ENCODE data around the gene NBAS.

The NBAS gene

GRCh38 chr2:15498554-15498953, 62.6 kb downstream of the NBAS start:
- Histone ChIP-seq H4K91ac (ENCODE audit: low read length) (no peak overlapping the region), H3K18ac (ENCODE audit: low read depth in 1 of 2, low read length in 2 of 2) (no peak overlapping the region), H3K4ac (ENCODE audit: low read depth in 1 of 2, low read length in 2 of 2) (no peak overlapping the region), H3K9ac (ENCODE audit: low read length) (no peak overlapping the region), H2BK12ac (ENCODE audit: low read length in 2 of 2) (no peak overlapping the region), H3K23ac (ENCODE audit: low read length in 2 of 2) (no peak overlapping the region), H3K79me1 (replicated peaks; ENCODE audit: low read length, poor library complexity, severe bottlenecking) (peaks cover 13% of the 10 kb centered on the region), H3K36me3 (ENCODE audit: control insufficient read depth in 1 of 2, insufficient read depth in 2 of 2, low read depth in 1 of 2, low read length in 2 of 2) (peaks cover 4 to 44% of the 10 kb centered on the region in 2 experiments), H3K14ac (ENCODE audit: low read length in 2 of 2) (no peak overlapping the region), H3K27ac (ENCODE audit: low read length, poor library complexity, severe bottlenecking) (no peak overlapping the region), H2AK5ac (ENCODE audit: low read length, severe bottlenecking) (no peak overlapping the region), H3K9me3 (ENCODE audit: control insufficient read depth, low read length) (no peaks in the 10 kb centered on the region), H3K4me3 (ENCODE audit: insufficient read depth in 1 of 2, low read depth in 1 of 2, low read length in 2 of 2) (no peak overlapping the region), H2BK15ac (ENCODE audit: low read depth, poor library complexity, severe bottlenecking) (no peak overlapping the region), H3K4me2 (ENCODE audit: low read length, poor library complexity, severe bottlenecking) (no peak overlapping the region), H3K27me3 (ENCODE audit: control insufficient read depth in 1 of 2, insufficient read depth in 1 of 2, low read length in 2 of 2) (no peaks in the 10 kb centered on the region), H2BK5ac (ENCODE audit: low read depth, low read length, poor library complexity, severe bottlenecking) (no peak overlapping the region), H2BK120ac (ENCODE audit: low read depth, low read length) (no peak overlapping the region), H3K4me1 (ENCODE audit: control insufficient read depth, insufficient read depth, low read depth, low read length) (no peaks in the 10 kb centered on the region), H4K8ac (ENCODE audit: low read length) (no peak overlapping the region), H2AFZ (ENCODE audit: low read depth, low read length) (no peak overlapping the region)
- WGBS = 100% methylated on average over 6 of the region's 6 CpGs
- no peak for DNase-seq

GRCh38 chr2:15494877-15495276, 66.3 kb downstream of the NBAS start:
- H4K91ac ChIP-seq (ENCODE audit: low read length) = no peak overlapping the region
- H3K4ac ChIP-seq (ENCODE audit: low read depth in 1 of 2, low read length in 2 of 2) = no peak overlapping the region
- H3K9me3 ChIP-seq (ENCODE audit: control insufficient read depth, low read length) = no peaks in the 10 kb centered on the region
- H2BK120ac ChIP-seq (ENCODE audit: low read depth, low read length) = no peak overlapping the region
- no peak overlapping the region for H3K27ac ChIP-seq (ENCODE audit: low read length, poor library complexity, severe bottlenecking)
- no peaks in the 10 kb centered on the region for H3K27me3 ChIP-seq (ENCODE audit: control insufficient read depth in 1 of 2, insufficient read depth in 1 of 2, low read length in 2 of 2)
- no peak overlapping the region for H3K23ac ChIP-seq (ENCODE audit: low read length in 2 of 2)
- peaks cover 9 to 36% of the 10 kb centered on the region in 2 experiments for H3K36me3 ChIP-seq (ENCODE audit: control insufficient read depth in 1 of 2, insufficient read depth in 2 of 2, low read depth in 1 of 2, low read length in 2 of 2)
- no peak overlapping the region for H3K18ac ChIP-seq (ENCODE audit: low read depth in 1 of 2, low read length in 2 of 2)
- H2BK12ac ChIP-seq (ENCODE audit: low read length in 2 of 2) = no peak overlapping the region
- DNase-seq = no peak
- H3K79me1 ChIP-seq (replicated peaks; ENCODE audit: low read length, poor library complexity, severe bottlenecking) = peaks cover 21% of the 10 kb centered on the region
- no peak overlapping the region for H3K4me2 ChIP-seq (ENCODE audit: low read length, poor library complexity, severe bottlenecking)
- no peak overlapping the region for H2AFZ ChIP-seq (ENCODE audit: low read depth, low read length)
- no peak overlapping the region for H4K8ac ChIP-seq (ENCODE audit: low read length)
- H2AK5ac ChIP-seq (ENCODE audit: low read length, severe bottlenecking) = no peak overlapping the region
- H3K14ac ChIP-seq (ENCODE audit: low read length in 2 of 2) = no peak overlapping the region
- H2BK5ac ChIP-seq (ENCODE audit: low read depth, low read length, poor library complexity, severe bottlenecking) = no peak overlapping the region
- no peak overlapping the region for H3K9ac ChIP-seq (ENCODE audit: low read length)
- no peak overlapping the region for H2BK15ac ChIP-seq (ENCODE audit: low read depth, poor library complexity, severe bottlenecking)
- WGBS = 97% methylated on average over 5 of the region's 5 CpGs
- H3K4me1 ChIP-seq (ENCODE audit: control insufficient read depth, insufficient read depth, low read depth, low read length) = no peaks in the 10 kb centered on the region
- H3K4me3 ChIP-seq (ENCODE audit: insufficient read depth in 1 of 2, low read depth in 1 of 2, low read length in 2 of 2) = no peak overlapping the region

- no peaks in the 10 kb centered on the region for H3K27me3 ChIP-seq (ENCODE audit: control insufficient read depth in 1 of 2, insufficient read depth in 1 of 2, low read length in 2 of 2)
- no peak overlapping the region for H3K27ac ChIP-seq (ENCODE audit: low read length, poor library complexity, severe bottlenecking)
- H3K4ac ChIP-seq (ENCODE audit: low read depth in 1 of 2, low read length in 2 of 2) = no peak overlapping the region
- H3K4me3 ChIP-seq (ENCODE audit: insufficient read depth in 1 of 2, low read depth in 1 of 2, low read length in 2 of 2) = no peak overlapping the region
- no peak overlapping the region for H2BK15ac ChIP-seq (ENCODE audit: low read depth, poor library complexity, severe bottlenecking)
- H3K4me1 ChIP-seq (ENCODE audit: control insufficient read depth, insufficient read depth, low read depth, low read length) = no peaks in the 10 kb centered on the region
- H3K4me2 ChIP-seq (ENCODE audit: low read length, poor library complexity, severe bottlenecking) = no peak overlapping the region
- no peak overlapping the region for H3K23ac ChIP-seq (ENCODE audit: low read length in 2 of 2)
- H3K79me1 ChIP-seq (replicated peaks; ENCODE audit: low read length, poor library complexity, severe bottlenecking) = peaks cover 21% of the 10 kb centered on the region
- no peak overlapping the region for H3K18ac ChIP-seq (ENCODE audit: low read depth in 1 of 2, low read length in 2 of 2)
- no peak overlapping the region for H2BK5ac ChIP-seq (ENCODE audit: low read depth, low read length, poor library complexity, severe bottlenecking)
- DNase-seq = no peak
- H4K91ac ChIP-seq (ENCODE audit: low read length) = no peak overlapping the region
- peaks cover 5 to 40% of the 10 kb centered on the region in 2 experiments for H3K36me3 ChIP-seq (ENCODE audit: control insufficient read depth in 1 of 2, insufficient read depth in 2 of 2, low read depth in 1 of 2, low read length in 2 of 2)
- no peaks in the 10 kb centered on the region for H3K9me3 ChIP-seq (ENCODE audit: control insufficient read depth, low read length)
- no peak overlapping the region for H4K8ac ChIP-seq (ENCODE audit: low read length)
- WGBS = 100% methylated on average over 3 of the region's 4 CpGs
- no peak overlapping the region for H2BK120ac ChIP-seq (ENCODE audit: low read depth, low read length)
- no peak overlapping the region for H2BK12ac ChIP-seq (ENCODE audit: low read length in 2 of 2)
- no peak overlapping the region for H2AFZ ChIP-seq (ENCODE audit: low read depth, low read length)
- H3K14ac ChIP-seq (ENCODE audit: low read length in 2 of 2) = no peak overlapping the region
- H3K9ac ChIP-seq (ENCODE audit: low read length) = no peak overlapping the region
- H2AK5ac ChIP-seq (ENCODE audit: low read length, severe bottlenecking) = no peak overlapping the region
These were observed 68.3 kb downstream of the NBAS start for GRCh38 chr2:15492773-15493325.

- H4K8ac ChIP-seq (ENCODE audit: low read length) = no peak overlapping the region
These were observed 74.4 kb downstream of the NBAS start for GRCh38 chr2:15486770-15487169.

More at GRCh38 chr2:15486770-15487169, 74.4 kb downstream of the NBAS start:
- WGBS = no CpG with 5 or more reads among the region's 2 CpGs
- H3K18ac ChIP-seq (ENCODE audit: low read depth in 1 of 2, low read length in 2 of 2) = no peak overlapping the region
- H3K4me3 ChIP-seq (ENCODE audit: insufficient read depth in 1 of 2, low read depth in 1 of 2, low read length in 2 of 2) = no peak overlapping the region
- no peaks in the 10 kb centered on the region for H3K9me3 ChIP-seq (ENCODE audit: control insufficient read depth, low read length)
- H2AK5ac ChIP-seq (ENCODE audit: low read length, severe bottlenecking) = no peak overlapping the region
- no peak overlapping the region for H3K23ac ChIP-seq (ENCODE audit: low read length in 2 of 2)
- no peak overlapping the region for H2BK120ac ChIP-seq (ENCODE audit: low read depth, low read length)
- DNase-seq = no peak
- no peak overlapping the region for H2BK12ac ChIP-seq (ENCODE audit: low read length in 2 of 2)
- H4K91ac ChIP-seq (ENCODE audit: low read length) = no peak overlapping the region
- no peak overlapping the region for H3K27ac ChIP-seq (ENCODE audit: low read length, poor library complexity, severe bottlenecking)
- H2BK5ac ChIP-seq (ENCODE audit: low read depth, low read length, poor library complexity, severe bottlenecking) = no peak overlapping the region
- H3K14ac ChIP-seq (ENCODE audit: low read length in 2 of 2) = no peak overlapping the region
- H3K9ac ChIP-seq (ENCODE audit: low read length) = no peak overlapping the region
- H2BK15ac ChIP-seq (ENCODE audit: low read depth, poor library complexity, severe bottlenecking) = no peak overlapping the region
- H3K4me1 ChIP-seq (ENCODE audit: control insufficient read depth, insufficient read depth, low read depth, low read length) = no peaks in the 10 kb centered on the region
- peaks cover 14% of the 10 kb centered on the region for H3K79me1 ChIP-seq (replicated peaks; ENCODE audit: low read length, poor library complexity, severe bottlenecking)
- H2AFZ ChIP-seq (ENCODE audit: low read depth, low read length) = no peak overlapping the region
- H3K36me3 ChIP-seq (ENCODE audit: control insufficient read depth in 1 of 2, insufficient read depth in 2 of 2, low read depth in 1 of 2, low read length in 2 of 2) = peaks cover 9 to 76% of the 10 kb centered on the region in 2 experiments
- no peak overlapping the region for H3K4me2 ChIP-seq (ENCODE audit: low read length, poor library complexity, severe bottlenecking)
- H3K4ac ChIP-seq (ENCODE audit: low read depth in 1 of 2, low read length in 2 of 2) = no peak overlapping the region
- H3K27me3 ChIP-seq (ENCODE audit: control insufficient read depth in 1 of 2, insufficient read depth in 1 of 2, low read length in 2 of 2) = no peaks in the 10 kb centered on the region
